GM19468 (cell line): Measurements from ENCODE around the gene WNK2.

Experiments used
- ATAC-seq: cut with Tn5 transposase; IDR thresholded peaks from one replicate; pipeline ENCODE4 v1.9.1; 2021; ENCODE audit warnings: mild to moderate bottlenecking, moderate library complexity, moderate number of reproducible peaks; ENCODE audit not compliant: unreplicated experiment; ENCODE audit errors: extremely low read depth

WNK2 gene

GRCh38 chr9:93183131-93183662 is 742 bp upstream of the WNK2 start:
- no peak for ATAC-seq

GRCh38 chr9:93184432-93185265 is 710 bp downstream of the WNK2 start:
- ATAC-seq = no peak

- ATAC-seq = no peak
These were observed 1.6 kb downstream of the WNK2 start for GRCh38 chr9:93185266-93186214.

- no peak for ATAC-seq
These were observed 2.4 kb downstream of the WNK2 start for GRCh38 chr9:93186215-93186945.

GRCh38 chr9:93187047-93187446 is 3.1 kb downstream of the WNK2 start:
- no peak for ATAC-seq

- ATAC-seq = no peak
These were observed 3.6 kb downstream of the WNK2 start for GRCh38 chr9:93187574-93187973.

- ATAC-seq = no peak
These were observed 4.8 kb downstream of the WNK2 start for GRCh38 chr9:93188426-93189368.

GRCh38 chr9:93189369-93190132 is 5.6 kb downstream of the WNK2 start:
- ATAC-seq = no peak

- no peak for ATAC-seq
These were observed 6.2 kb downstream of the WNK2 start for GRCh38 chr9:93190133-93190525.

- ATAC-seq = no peak
These were observed 6.9 kb downstream of the WNK2 start for GRCh38 chr9:93190656-93191353.

- ATAC-seq = no peak
These were observed 7.4 kb downstream of the WNK2 start for GRCh38 chr9:93191354-93191660.

- no peak for ATAC-seq
These were observed 8.9 kb downstream of the WNK2 start for GRCh38 chr9:93192721-93193387.

- no peak for ATAC-seq
These were observed 9.7 kb downstream of the WNK2 start for GRCh38 chr9:93193388-93194220.

GRCh38 chr9:93194221-93194625 is 10.3 kb downstream of the WNK2 start:
- ATAC-seq = no peak

- ATAC-seq = no peak
These were observed 10.7 kb downstream of the WNK2 start for GRCh38 chr9:93194641-93195040.
